Ovary (tissue), 9 donors: Measurements from ENCODE around the gene CNNM4. TPM values are rescaled to one million over a fixed set of nuclear protein-coding genes. Genes with fewer than 3 reads are reported as not detected.

Experiments
- DNase-seq, 5 donors: peaks; one replicate each; pipeline ENCODE4 v3.0.0-alpha.2; 2019 to 2020
- H3K27ac ChIP-seq, 2 donors: fragments of 200-600 bp; one replicate each; pipeline versions ENCODE4 v1.5.1 to v1.8.0; 2019 to 2022
- H3K27me3 ChIP-seq: fragments of 200-600 bp; one replicate; pipeline ENCODE4 v1.8.0; 2022
- H3K36me3 ChIP-seq: fragments of 200-600 bp; sonication (generic); one replicate; pipeline ENCODE4 v1.5.1; 2019
- H3K4me1 ChIP-seq: one replicate; pipeline ENCODE4 v1.8.1; 2013; ENCODE audit warnings: mild to moderate bottlenecking, moderate library complexity; ENCODE audit not compliant: insufficient read depth
- H3K4me3 ChIP-seq: fragments of 200-600 bp; sonication (generic); one replicate; pipeline ENCODE4 v1.5.1; 2017
- H3K9me3 ChIP-seq, 2 donors: fragments of 200-600 bp in 1 of 2; sonication (generic) in 1 of 2; one replicate each; pipeline versions ENCODE4 v1.5.1 to v1.8.1; 2013 to 2019; ENCODE audit warnings: mild to moderate bottlenecking in 1 of 2, moderate library complexity in 1 of 2
- EP300 ChIP-seq: sonication (generic); formaldehyde crosslinking; IDR thresholded peaks from one replicate; pipeline ENCODE4 v1.6.1; 2017; ENCODE audit warnings: antibody characterized with exemption
- POLR2A ChIP-seq: fragments of 450-650 bp; IDR thresholded peaks from one replicate; pipeline ENCODE4 v1.6.1; 2017; ENCODE audit warnings: antibody characterized with exemption, mild to moderate bottlenecking, moderate library complexity
- WGBS, 3 donors: extraction: QIAGEN DNeasy Blood & Tissue Kit in 1 of 3; methylation state at CpG; one replicate each; pipeline versions ENCODE4 v1.1.5 to v1.1.7; 2013 to 2017; 5-methylcytosine and 5-hydroxymethylcytosine counted together
- intact Hi-C, 4 donors: fragments of 100-400 bp; cut with DNase I; formaldehyde crosslinking; loops; one replicate each; pipeline versions ENCODE4 v1.11.0 to v1.15.1; 2022 to 2023
- polyA plus RNA-seq, 2 donors: library from polyadenylated mRNA; stranded (reverse); fragments of 200-250 nt in 1 of 2; fragments of 350-450 nt in 1 of 2; fragmentation: Illumina TruSeq in 1 of 2; extraction: RNeasy Lipid Tissue Mini Kit (QIAGEN cat#74804) in 1 of 2; gene quantifications; one replicate each; pipeline ENCODE4 v1.2.3, GENCODE V29; 2013 to 2014
- total RNA-seq, 7 donors: library from RNA; depleted of rRNA in 2 of 7; stranded (reverse); fragments of >200 nt in 2 of 7; fragmentation: NEBNext Ultra II Directional in 3 of 7; extraction: Animal tissue kit (Norgen Biotek cat#: 25700) in 3 of 7; gene quantifications; one replicate each; pipeline versions ENCODE4 v1.1.0 to v1.2.4, GENCODE V29; 2016 to 2023
- TF ChIP-seq, protein P1 (sequence below), 3 donors: fragments of 450-650 bp in 2 of 3; fragments of 200-600 bp in 1 of 3; IDR thresholded peaks; one replicate each; pipeline versions ENCODE4 v1.5.1 to v1.8.0; 2016 to 2022; ENCODE audit warnings: antibody characterized with exemption in 3 of 3, mild to moderate bottlenecking in 1 of 3
- donor health status: DM: no; HTN: no; CAD: no; lungs with moderate emphysema.
- donor health status: DM: no; HTN: no; CAD: no.
- donor health status: Bipolar disorder and iron deficiency.
- donor health status: DM: yes; HTN: yes; CAD: no.
- donor health status: DM: no; HTN: no; CAD: no.
- donor health status: DM: yes; HTN: yes; CAD: no.

CNNM4 gene
- total and polyA plus RNA-seq, 9 donors, result 2.7 to 8.3 (median 7.0) TPM

DNA sequence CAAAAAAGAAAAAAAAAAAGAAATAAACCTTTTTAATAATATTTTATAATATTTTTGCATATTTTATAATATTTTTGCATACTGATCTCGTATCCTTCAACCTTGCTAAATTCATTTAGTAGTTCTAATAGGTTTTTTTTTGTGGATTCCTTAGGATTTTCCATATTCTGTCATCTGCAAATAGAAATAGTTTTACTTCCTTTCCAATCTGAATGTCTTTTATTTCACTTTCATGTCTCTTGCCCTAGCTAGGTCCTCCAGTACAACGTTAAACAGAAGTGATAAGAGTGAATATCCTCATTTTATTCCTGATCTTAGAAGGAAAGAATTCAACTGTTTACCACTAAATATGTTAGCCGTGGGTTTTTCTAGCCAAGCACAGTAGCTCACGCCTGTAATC lies 34.6 kb upstream of the CNNM4 start:
- Histone ChIP-seq H3K27me3 (no peaks in the 10 kb centered on the region), H3K9me3 (no peaks in the 10 kb centered on the region), H3K36me3 (no peaks in the 10 kb centered on the region), H3K4me3 (no peak overlapping the region), H3K4me1 (no peaks in the 10 kb centered on the region), H3K27ac (no peak overlapping the region)
- intact Hi-C loops, result loop anchor here in 1 of 4 donors (10.0 kb wide), 1 partner anchor 51 kb away; no protein-coding TSS in a partner anchor
- no peak for DNase-seq
- TF ChIP-seq POLR2A (no peak), EP300 (no peak)
- TF ChIP-seq, protein P1, sequence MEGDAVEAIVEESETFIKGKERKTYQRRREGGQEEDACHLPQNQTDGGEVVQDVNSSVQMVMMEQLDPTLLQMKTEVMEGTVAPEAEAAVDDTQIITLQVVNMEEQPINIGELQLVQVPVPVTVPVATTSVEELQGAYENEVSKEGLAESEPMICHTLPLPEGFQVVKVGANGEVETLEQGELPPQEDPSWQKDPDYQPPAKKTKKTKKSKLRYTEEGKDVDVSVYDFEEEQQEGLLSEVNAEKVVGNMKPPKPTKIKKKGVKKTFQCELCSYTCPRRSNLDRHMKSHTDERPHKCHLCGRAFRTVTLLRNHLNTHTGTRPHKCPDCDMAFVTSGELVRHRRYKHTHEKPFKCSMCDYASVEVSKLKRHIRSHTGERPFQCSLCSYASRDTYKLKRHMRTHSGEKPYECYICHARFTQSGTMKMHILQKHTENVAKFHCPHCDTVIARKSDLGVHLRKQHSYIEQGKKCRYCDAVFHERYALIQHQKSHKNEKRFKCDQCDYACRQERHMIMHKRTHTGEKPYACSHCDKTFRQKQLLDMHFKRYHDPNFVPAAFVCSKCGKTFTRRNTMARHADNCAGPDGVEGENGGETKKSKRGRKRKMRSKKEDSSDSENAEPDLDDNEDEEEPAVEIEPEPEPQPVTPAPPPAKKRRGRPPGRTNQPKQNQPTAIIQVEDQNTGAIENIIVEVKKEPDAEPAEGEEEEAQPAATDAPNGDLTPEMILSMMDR (IDR thresholded peaks at IDR 0.05), result no peak
- WGBS, 3 donors, result 78 to 86% (median 84%) methylated on average over 4 of the region's 4 CpGs

DNA sequence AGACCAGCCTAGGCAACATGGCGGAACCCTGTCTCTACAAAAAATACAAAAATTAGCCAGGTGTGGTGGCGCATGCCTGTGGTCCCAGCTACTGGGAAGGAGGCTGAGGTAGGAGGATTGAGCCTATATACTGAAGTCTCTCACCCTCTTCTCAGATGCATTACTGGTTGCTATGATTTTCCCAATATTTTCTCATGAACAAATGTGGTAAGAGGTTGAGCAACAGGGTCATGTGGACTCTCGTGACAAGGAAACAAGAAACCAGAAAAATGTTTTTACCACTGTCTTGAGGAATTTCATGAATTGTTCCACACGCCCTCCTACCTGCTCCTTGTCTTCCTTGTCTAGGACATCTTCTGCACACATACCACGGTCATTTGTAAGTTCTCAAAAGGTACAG lies 33.3 kb upstream of the CNNM4 start:
- DNase-seq, result no peak
- 92 to 96% (median 93%) methylated on average over 5 of the region's 5 CpGs for WGBS, 3 donors
- Histone ChIP-seq H3K36me3 (no peaks in the 10 kb centered on the region), H3K4me3 (no peak overlapping the region), H3K27ac (no peak overlapping the region), H3K9me3 (no peaks in the 10 kb centered on the region), H3K4me1 (no peaks in the 10 kb centered on the region), H3K27me3 (no peaks in the 10 kb centered on the region)
- no peak for TF ChIP-seq POLR2A
- TF ChIP-seq, protein P1 (IDR thresholded peaks at IDR 0.05), result no peak
- TF ChIP-seq EP300, result no peak
- intact Hi-C loops, result loop anchor here in 1 of 4 donors (10.0 kb wide), 1 partner anchor 53 kb away; no protein-coding TSS in a partner anchor

DNA sequence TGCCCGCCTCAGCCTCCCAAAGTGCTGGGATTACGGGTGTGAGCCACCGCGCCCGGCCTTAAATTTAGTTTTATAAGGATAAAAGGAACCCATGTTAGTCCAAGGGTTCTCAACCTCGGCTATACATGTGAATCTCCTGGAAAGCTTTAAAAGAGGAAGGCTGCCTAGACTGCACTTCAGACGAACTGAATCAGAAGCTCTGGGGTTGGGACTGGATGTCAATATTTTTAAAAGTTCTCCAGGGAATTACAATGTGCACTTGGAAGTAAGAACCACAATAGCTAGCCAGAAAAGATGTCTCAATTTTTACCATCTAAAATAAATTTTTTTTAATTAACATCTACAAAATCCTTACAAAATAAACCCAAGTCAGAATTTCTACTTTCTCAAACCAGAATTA lies 31.0 kb upstream of the CNNM4 start:
- H3K27ac ChIP-seq, result no peak overlapping the region
- WGBS, 3 donors, result 92 to 94% (median 92%) methylated on average over 7 of the region's 7 CpGs
- TF ChIP-seq POLR2A (no peak), EP300 (no peak)
- TF ChIP-seq, protein P1 (IDR thresholded peaks at IDR 0.05), result no peak
- H3K27me3 ChIP-seq, result no peaks in the 10 kb centered on the region
- no peaks in the 10 kb centered on the region for H3K36me3 ChIP-seq
- no peaks in the 10 kb centered on the region for H3K9me3 ChIP-seq
- intact Hi-C loops, result loop anchor here in 1 of 4 donors (10.0 kb wide), 1 partner anchor 55 kb away; no protein-coding TSS in a partner anchor
- peaks cover 4% of the 10 kb centered on the region for H3K4me1 ChIP-seq
- no peak overlapping the region for H3K4me3 ChIP-seq
- no peak for DNase-seq

DNA sequence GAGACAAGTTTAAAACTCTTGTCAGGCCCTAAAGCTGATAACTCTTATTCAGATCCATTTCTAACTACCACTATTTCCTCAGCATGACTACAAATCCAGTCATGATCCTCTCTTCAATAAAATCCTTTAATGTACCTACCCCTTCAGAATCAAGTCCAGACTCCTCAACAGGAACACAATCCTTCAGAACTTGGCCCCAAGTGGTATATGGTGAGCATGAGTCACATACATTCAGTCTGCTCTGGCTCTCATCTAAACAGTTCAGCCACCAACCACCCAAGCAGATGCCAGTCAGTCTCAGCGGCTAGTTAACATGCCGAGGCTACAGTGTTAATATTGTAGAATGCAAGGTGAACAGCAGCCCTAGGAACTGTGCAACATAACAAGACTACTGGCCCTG lies 30.5 kb upstream of the CNNM4 start:
- no peaks in the 10 kb centered on the region for H3K9me3 ChIP-seq
- intact Hi-C loops, result no loop called here
- peaks cover 4% of the 10 kb centered on the region for H3K4me1 ChIP-seq
- H3K27ac ChIP-seq, result no peak overlapping the region
- TF ChIP-seq, protein P1 (IDR thresholded peaks at IDR 0.05), result no peak
- TF ChIP-seq EP300 (no peak), POLR2A (no peak)
- DNase-seq, result no peak
- H3K36me3 ChIP-seq, result no peaks in the 10 kb centered on the region
- 87 to 94% (median 88%) methylated on average over 2 of the region's 2 CpGs for WGBS, 3 donors
- no peak overlapping the region for H3K4me3 ChIP-seq
- no peaks in the 10 kb centered on the region for H3K27me3 ChIP-seq
